ENCODE measurements around the gene TRIP12. TPM values are rescaled to one million over a fixed set of nuclear protein-coding genes. Genes with fewer than 3 reads are reported as not detected.

TRIP12 gene
- total and polyA plus RNA-seq, 2 of the 8 experiments (the other 6 are each of a cell fraction or from before 2014, with no cell fraction given): 23.1 to 174 TPM

DNA sequence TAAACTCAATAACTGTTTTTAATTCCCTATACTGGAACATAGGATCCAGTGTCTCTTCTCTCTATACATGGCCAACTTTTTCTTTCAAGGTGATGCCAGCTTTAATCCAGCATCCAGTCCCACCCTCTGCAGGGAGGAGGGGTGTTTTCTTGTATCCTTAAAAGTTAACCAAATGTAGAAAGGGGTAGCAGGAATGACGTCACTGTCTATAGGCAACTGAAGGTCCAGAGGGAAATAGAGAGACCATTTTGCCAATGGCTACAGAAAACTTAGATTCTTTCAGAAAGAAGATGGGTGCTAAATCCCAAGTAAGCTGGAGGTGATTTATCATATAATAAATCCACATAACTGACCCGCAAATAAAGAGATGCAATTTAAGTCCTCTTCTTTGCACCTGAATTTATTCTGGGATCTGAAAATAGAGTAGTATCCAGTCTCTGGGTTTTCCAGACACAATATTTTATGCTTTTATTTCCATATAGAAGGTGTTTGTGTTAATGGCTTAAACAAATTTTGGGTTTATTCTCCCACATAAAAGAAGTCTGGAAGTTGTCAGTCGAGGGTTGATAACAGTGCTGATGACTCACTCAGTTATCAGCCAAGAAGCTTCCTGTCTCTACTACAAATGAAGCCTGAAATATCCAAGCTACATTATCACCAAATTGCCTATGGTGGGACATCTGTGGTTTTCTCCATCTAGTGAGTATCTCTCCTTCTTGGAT, 201.7 kb downstream of the TRIP12 start:
- Histone ChIP-seq H3K36me3 (ENCODE audit: control insufficient read depth in 2 of 4, insufficient read depth in 4 of 4, low read length in 3 of 4) (no peaks in the 10 kb centered on the region), H3K27me3 (replicated peaks in 1 of 4; ENCODE audit: control insufficient read depth in 3 of 4, extremely low read depth in 1 of 4, insufficient read depth in 3 of 4, low read length in 3 of 4) (peaks cover 0 to 3% (median 1%) of the 10 kb centered on the region in 4 experiments; a peak in 3 of 7 replicates), H3K27ac (ENCODE audit: low read depth, low read length) (no peak overlapping the region), H4K20me1 (replicated peaks in 1 of 2; ENCODE audit: control insufficient read depth in 1 of 2, insufficient read depth in 2 of 2, low read length in 2 of 2) (peaks cover 0 to 2% of the 10 kb centered on the region in 2 experiments), H3K9me3 (ENCODE audit: insufficient read depth in 2 of 2, low read depth in 1 of 2, low read length in 1 of 2) (no peaks in the 10 kb centered on the region), H3K4me1 (replicated peaks in 1 of 4; ENCODE audit: control insufficient read depth in 3 of 4, insufficient read depth in 4 of 4, low read length in 3 of 4) (peaks cover 0 to 5% (median 1%) of the 10 kb centered on the region in 4 experiments; a peak in 5 of 7 replicates), H3K79me2 (ENCODE audit: control insufficient read depth in 1 of 2, insufficient read depth in 2 of 2, low read length in 2 of 2) (no peaks in the 10 kb centered on the region), H3K79me1 (ENCODE audit: low read depth, low read length) (no peaks in the 10 kb centered on the region), H2BK20ac (ENCODE audit: low read length) (no peak overlapping the region), H3K18ac (ENCODE audit: extremely low read depth, low read length) (no peak overlapping the region), H3K23me2 (ENCODE audit: low read depth, low read length) (peaks cover 2% of the 10 kb centered on the region), H3K4ac (replicated peaks; ENCODE audit: insufficient read length, low read depth, low read length) (no peak overlapping the region), H2AFZ (ENCODE audit: low read length) (no peak overlapping the region), H2BK12ac (ENCODE audit: low read depth, low read length) (no peak overlapping the region), H3K14ac (ENCODE audit: insufficient read length) (no peak overlapping the region), H2BK120ac (replicated peaks; ENCODE audit: low read depth, low read length) (no peak overlapping the region), H3K56ac (replicated peaks; ENCODE audit: insufficient read length, low read depth, low read length) (no peak overlapping the region), H2BK15ac (ENCODE audit: low read length) (no peak overlapping the region), H2BK5ac (ENCODE audit: low read depth, low read length) (no peak overlapping the region), H3K9ac (replicated peaks in 1 of 4; ENCODE audit: extremely low read depth in 1 of 4, low read depth in 3 of 4, low read length in 3 of 4) (no peak overlapping the region), H4K8ac (ENCODE audit: extremely low read depth, insufficient read depth, low read length) (no peak overlapping the region), H2AK5ac (ENCODE audit: low read depth, low read length) (no peak overlapping the region), H4K5ac (ENCODE audit: insufficient read length, low read depth, low read length) (no peak overlapping the region), H3K4me2 (ENCODE audit: insufficient read depth in 1 of 2, low read depth in 2 of 2, low read length in 2 of 2) (no peak overlapping the region), H3K23ac (ENCODE audit: insufficient read length) (no peak overlapping the region), H3K4me3 (ENCODE audit: extremely low read depth in 1 of 4, insufficient read depth in 2 of 4, low read depth in 3 of 4, low read length in 4 of 4) (no peak overlapping the region), H4K91ac (replicated peaks; ENCODE audit: insufficient read length, low read length) (no peak overlapping the region)
- DNase-seq (ENCODE audit: low read depth in 1 of 2, low spot score in 2 of 2) (no peak), FAIRE-seq (no peak)
- TF ChIP-seq RXRA (IDR thresholded peaks at IDR 0.05; ENCODE audit: insufficient read depth, low read depth, low read length) (no peak), SIRT6 (IDR thresholded peaks at IDR 0.05; ENCODE audit: low read length) (no peak), SRF (IDR thresholded peaks at IDR 0.05; ENCODE audit: low read depth, low read length) (no peak), CBX5 (IDR thresholded peaks at IDR 0.05; ENCODE audit: low read depth, low read length) (no peak), BACH1 (IDR thresholded peaks at IDR 0.05; ENCODE audit: low read length) (no peak), CEBPB (IDR thresholded peaks at IDR 0.05; ENCODE audit: low read depth, low read length) (no peak)
- TF ChIP-seq, protein P1, sequence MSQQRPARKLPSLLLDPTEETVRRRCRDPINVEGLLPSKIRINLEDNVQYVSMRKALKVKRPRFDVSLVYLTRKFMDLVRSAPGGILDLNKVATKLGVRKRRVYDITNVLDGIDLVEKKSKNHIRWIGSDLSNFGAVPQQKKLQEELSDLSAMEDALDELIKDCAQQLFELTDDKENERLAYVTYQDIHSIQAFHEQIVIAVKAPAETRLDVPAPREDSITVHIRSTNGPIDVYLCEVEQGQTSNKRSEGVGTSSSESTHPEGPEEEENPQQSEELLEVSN (IDR thresholded peaks at IDR 0.05): no peak
- ChIA-PET CTCF (ENCODE audit: partially characterized antibody) (interaction anchor here (0.8 to 1.4 kb wide), 3 partner anchors 9 to 140 kb away, joined by 3 to 4 read pairs (median 3); no protein-coding TSS in a partner anchor), POLR2A (ENCODE audit: partially characterized antibody) (no interaction called here)
- WGBS, 2 experiments (ENCODE audit: extremely low coverage in 1 of 2, insufficient coverage in 1 of 2, insufficient read length in 1 of 2, insufficient replicate concordance in 2 of 2, low coverage in 1 of 2, low lambda C conversion rate in 2 of 2, missing lambda C conversion rate in 1 of 2): 82% methylated on average over 3 of the region's 3 CpGs; no CpG with 5 or more reads in 1 of the 2 experiments
